HCT116 (cell line): Measurements from ENCODE around the gene SMIM33. TPM values are rescaled to one million over a fixed set of nuclear protein-coding genes. Genes with fewer than 3 reads are reported as not detected.

Experiments used
- ATAC-seq: fragments of 200-7000 bp; cut with Tn5 transposase; 2 replicates; pipeline ENCODE4 v1.9.1; 2020; ENCODE audit warnings: mild to moderate bottlenecking, moderate library complexity
- BruUV-seq: library from RNA; stranded (reverse); fragments of 400-500 nt; replicated peaks from 2 replicates; lab custom pipeline; 2021; lab: Mats Ljungman, UMichigan
- CTCF ChIA-PET: fragments of 300-600 bp; sonication (Branson Sonifier 250); formaldehyde crosslinking; loops from one replicate; lab custom pipeline; 2021; ENCODE audit warnings: antibody characterized with exemption; lab: Charles Lee
- POLR2A ChIA-PET: fragments of 300-600, 350-600 bp; sonication (Branson Sonifier 250); formaldehyde crosslinking; loops from one replicate; lab custom pipeline; 2021; ENCODE audit warnings: antibody characterized with exemption; lab: Charles Lee
- RAD21 ChIA-PET, 2 experiments: fragments of 300-600 bp; sonication (Branson Sonifier 250); formaldehyde crosslinking; loops; one replicate each; lab custom pipeline; 2023; ENCODE audit warnings: low total read pairs in 2 of 2; ENCODE audit not compliant: uncharacterized antibody in 2 of 2, unreplicated experiment in 2 of 2, low non-redundant PET in 1 of 2; lab: Charles Lee
- DNase-seq: peaks from one replicate; pipeline ENCODE4 v3.0.0-alpha.2; 2010; ENCODE audit warnings: low read depth, low spot score
- H2AFZ ChIP-seq: fragments of 200-600 bp; shearing (Covaris generic), sonication (generic); 2 replicates; pipeline ENCODE4 v1.6.1; 2017; ENCODE audit warnings: low read depth, mixed run types, mixed read lengths, antibody characterized with exemption, low read length; ENCODE audit not compliant: poor library complexity, severe bottlenecking
- H3K27ac ChIP-seq: 2 replicates; pipeline ENCODE4 v1.5.1; 2012; ENCODE audit warnings: low read depth, low read length
- H3K27me3 ChIP-seq: fragments of 200-600 bp; sonication (generic); 2 replicates; pipeline ENCODE4 v1.6.1; 2016; ENCODE audit warnings: mixed run types, low read length, mixed read lengths; ENCODE audit not compliant: insufficient read depth
- H3K36me3 ChIP-seq, 2 experiments: fragments of 200-500 bp in 1 of 2; fragments of 200-600 bp in 1 of 2; sonication (Bioruptor generic) in 1 of 2; sonication (generic) in 1 of 2; 2 replicates each; pipeline versions ENCODE4 v1.5.1 to v1.6.1; 2014 to 2016; ENCODE audit warnings: low read length in 2 of 2, inconsistent platforms in 1 of 2, mixed read lengths in 1 of 2, mixed run types in 1 of 2; ENCODE audit not compliant: insufficient read depth in 2 of 2, control insufficient read depth in 1 of 2
- H3K4me1 ChIP-seq, 2 experiments: fragments of 200-600 bp in 1 of 2; sonication (generic) in 1 of 2; 2 replicates each; pipeline versions ENCODE4 v1.5.1 to v1.6.1; 2012 to 2017; ENCODE audit warnings: low read length in 2 of 2, inconsistent platforms in 1 of 2, mild to moderate bottlenecking in 1 of 2, mixed read lengths in 1 of 2, mixed run types in 1 of 2, moderate library complexity in 1 of 2; ENCODE audit not compliant: insufficient read depth in 2 of 2, control insufficient read depth in 1 of 2
- H3K4me2 ChIP-seq: fragments of 200-600 bp; sonication (generic); 2 replicates; pipeline ENCODE4 v1.6.1; 2017; ENCODE audit warnings: mixed run types, low read length, mixed read lengths
- H3K4me3 ChIP-seq, 2 experiments: fragments of 200-600 bp in 1 of 2; sonication (generic) in 1 of 2; replicated peaks in 1 of 2; 2 replicates each; pipeline ENCODE4 v1.5.1; 2011 to 2016; ENCODE audit warnings: low read length in 2 of 2, control low read depth in 1 of 2, low read depth in 1 of 2, mild to moderate bottlenecking in 1 of 2, mixed read lengths in 1 of 2, mixed run types in 1 of 2
- H3K79me2 ChIP-seq: fragments of 200-600 bp; sonication (generic); 2 replicates; pipeline ENCODE4 v1.6.1; 2017; ENCODE audit warnings: mild to moderate bottlenecking, mixed run types, low read length, moderate library complexity, mixed read lengths; ENCODE audit not compliant: insufficient read depth
- H3K9ac ChIP-seq: fragments of 200-600 bp; sonication (generic); 2 replicates; pipeline ENCODE4 v1.6.1; 2016; ENCODE audit warnings: low read length, mixed read lengths
- H3K9me2 ChIP-seq: fragments of 200-600 bp; sonication (generic), shearing (Covaris generic); 2 replicates; pipeline ENCODE4 v1.6.1; 2017; ENCODE audit warnings: mixed run types, mild to moderate bottlenecking, moderate library complexity; ENCODE audit not compliant: insufficient read depth
- H3K9me3 ChIP-seq, 2 experiments: fragments of 200-500 bp in 1 of 2; fragments of 200-600 bp in 1 of 2; sonication (Bioruptor generic) in 1 of 2; sonication (generic) in 1 of 2; 2 replicates each; pipeline ENCODE4 v1.6.1; 2014 to 2017; ENCODE audit warnings: low read length in 2 of 2, mixed read lengths in 2 of 2, inconsistent platforms in 1 of 2, low read depth in 1 of 2, mild to moderate bottlenecking in 1 of 2, mixed run types in 1 of 2, moderate library complexity in 1 of 2; ENCODE audit not compliant: control insufficient read depth in 1 of 2, insufficient read depth in 1 of 2
- H4K20me1 ChIP-seq: fragments of 200-600 bp; sonication (generic), shearing (Covaris generic); 2 replicates; pipeline ENCODE4 v1.6.1; 2017; ENCODE audit warnings: mixed run types, mild to moderate bottlenecking, moderate library complexity; ENCODE audit not compliant: insufficient read depth
- CBX3 ChIP-seq: IDR thresholded peaks from 2 replicates; pipeline ENCODE4 v1.6.1; 2012; ENCODE audit warnings: low read depth
- CEBPB ChIP-seq: IDR thresholded peaks from 2 replicates; pipeline ENCODE4 v1.6.1; 2012; ENCODE audit warnings: low read depth
- EGR1 ChIP-seq: IDR thresholded peaks from 2 replicates; pipeline ENCODE4 v1.6.1; 2012; ENCODE audit warnings: low read depth
- ELF1 ChIP-seq: IDR thresholded peaks from 2 replicates; pipeline ENCODE4 v1.6.1; 2012; ENCODE audit warnings: low read depth, borderline replicate concordance
- EZH2 ChIP-seq: fragments of 200-600 bp; sonication (generic); IDR thresholded peaks from 2 replicates; pipeline ENCODE4 v1.6.1; 2017; ENCODE audit warnings: antibody characterized with exemption, mixed run types
- EZH2phosphoT487 ChIP-seq: fragments of 200-600 bp; IDR thresholded peaks from 2 replicates; pipeline ENCODE4 v1.6.1; 2018; ENCODE audit warnings: antibody characterized with exemption, borderline replicate concordance
- JUND ChIP-seq: IDR thresholded peaks from 2 replicates; pipeline ENCODE4 v1.6.1; 2012
- POLR2A ChIP-seq: IDR thresholded peaks from 2 replicates; pipeline ENCODE4 v1.7.0; 2011; ENCODE audit warnings: borderline replicate concordance; ENCODE audit not compliant: insufficient read depth, insufficient read length; ENCODE audit errors: extremely low read depth
- POLR2AphosphoS5 ChIP-seq: IDR thresholded peaks from 2 replicates; pipeline ENCODE4 v1.6.1; 2011; ENCODE audit warnings: mild to moderate bottlenecking, low read depth, low read length, moderate library complexity
- SIN3A ChIP-seq: IDR thresholded peaks from 2 replicates; pipeline ENCODE4 v1.6.1; 2012; ENCODE audit warnings: low read depth
- SRF ChIP-seq: IDR thresholded peaks from 2 replicates; pipeline ENCODE4 v1.6.1; 2012; ENCODE audit warnings: low read depth
- YY1 ChIP-seq: IDR thresholded peaks from 2 replicates; pipeline ENCODE4 v1.6.1; 2011; ENCODE audit warnings: low read length, low read depth, moderate library complexity, mild to moderate bottlenecking; ENCODE audit not compliant: insufficient replicate concordance; ENCODE audit errors: extremely low read depth
- ZFX ChIP-seq: fragments of 450-650 bp; IDR thresholded peaks from 2 replicates; pipeline ENCODE4 v1.6.1; 2017
- ZNF274 ChIP-seq: fragments of 200-500 bp; sonication (Bioruptor generic); IDR thresholded peaks from 2 replicates; pipeline ENCODE4 v1.6.1; 2014; ENCODE audit warnings: mild to moderate bottlenecking, low read depth, low read length, inconsistent platforms
- intact Hi-C: fragments of 100-400 bp; cut with micrococcal nuclease; formaldehyde crosslinking; loops from 2 replicates; pipeline ENCODE4 v1.10.0; 2022
- total RNA-seq: library from RNA; stranded (reverse); gene quantifications from one replicate; pipeline ENCODE4 v1.2.1, GENCODE V29; 2021; ENCODE audit not compliant: unreplicated experiment
- TF ChIP-seq, protein P1 (sequence below): IDR thresholded peaks from 2 replicates; pipeline ENCODE4 v1.6.1; 2012
- TF ChIP-seq, protein P2 (sequence below): IDR thresholded peaks from 2 replicates; pipeline ENCODE4 v1.6.1; 2011; ENCODE audit warnings: mild to moderate bottlenecking, low read length, moderate library complexity; ENCODE audit not compliant: insufficient replicate concordance; ENCODE audit errors: extremely low read depth
- TF ChIP-seq, protein P3 (sequence below): IDR thresholded peaks from 2 replicates; pipeline ENCODE4 v1.6.1; 2012

SMIM33 gene
- total RNA-seq, 1 experiment from 2014 or later: not detected

DNA sequence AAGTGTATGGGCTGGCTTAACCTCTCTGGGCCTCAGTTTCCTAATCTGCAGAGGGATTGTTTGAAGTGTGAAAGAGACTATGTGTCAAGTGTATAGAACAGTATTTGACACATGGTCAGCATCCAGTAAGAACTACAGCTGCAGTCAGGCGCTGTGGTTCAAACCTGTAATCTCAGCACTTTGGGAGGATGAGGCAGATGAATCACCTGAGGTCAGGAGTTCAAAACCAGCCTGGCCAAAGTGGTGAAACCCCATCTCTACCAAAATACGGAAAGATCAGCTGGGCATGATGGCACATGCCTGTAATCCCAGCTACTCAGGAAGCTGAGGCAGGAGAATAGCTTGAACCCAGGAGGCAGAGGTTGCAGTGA lies 43.7 kb downstream of the SMIM33 start:
- intact Hi-C loops: no loop called here
- DNase-seq (no peak), ATAC-seq (no peak)
- RAD21 ChIA-PET: no interaction called here
- BruUV-seq: no TSS peak
- Histone ChIP-seq H3K4me3 (no peak overlapping the region), H3K79me2 (no peaks in the 10 kb centered on the region), H3K36me3 (no peaks in the 10 kb centered on the region), H2AFZ (no peak overlapping the region), H3K9ac (no peak overlapping the region), H3K27ac (no peak overlapping the region), H3K4me1 (peaks cover 5 to 13% of the 10 kb centered on the region in 2 experiments; a peak in 3 of 4 replicates), H3K27me3 (no peaks in the 10 kb centered on the region), H4K20me1 (no peaks in the 10 kb centered on the region), H3K4me2 (no peak overlapping the region), H3K9me3 (no peaks in the 10 kb centered on the region), H3K9me2 (no peaks in the 10 kb centered on the region)
- POLR2A ChIA-PET: no interaction called here
- TF ChIP-seq CBX3 (no peak), ZNF274 (no peak), POLR2AphosphoS5 (no peak), POLR2A (no peak), SRF (no peak), SIN3A (no peak)
- CTCF ChIA-PET: interaction anchor here (1.1 to 4.5 kb wide), 4 partner anchors 18 to 91 kb away, joined by 3 to 86 read pairs (median 10); partner anchors contain the start of gene STING1

DNA sequence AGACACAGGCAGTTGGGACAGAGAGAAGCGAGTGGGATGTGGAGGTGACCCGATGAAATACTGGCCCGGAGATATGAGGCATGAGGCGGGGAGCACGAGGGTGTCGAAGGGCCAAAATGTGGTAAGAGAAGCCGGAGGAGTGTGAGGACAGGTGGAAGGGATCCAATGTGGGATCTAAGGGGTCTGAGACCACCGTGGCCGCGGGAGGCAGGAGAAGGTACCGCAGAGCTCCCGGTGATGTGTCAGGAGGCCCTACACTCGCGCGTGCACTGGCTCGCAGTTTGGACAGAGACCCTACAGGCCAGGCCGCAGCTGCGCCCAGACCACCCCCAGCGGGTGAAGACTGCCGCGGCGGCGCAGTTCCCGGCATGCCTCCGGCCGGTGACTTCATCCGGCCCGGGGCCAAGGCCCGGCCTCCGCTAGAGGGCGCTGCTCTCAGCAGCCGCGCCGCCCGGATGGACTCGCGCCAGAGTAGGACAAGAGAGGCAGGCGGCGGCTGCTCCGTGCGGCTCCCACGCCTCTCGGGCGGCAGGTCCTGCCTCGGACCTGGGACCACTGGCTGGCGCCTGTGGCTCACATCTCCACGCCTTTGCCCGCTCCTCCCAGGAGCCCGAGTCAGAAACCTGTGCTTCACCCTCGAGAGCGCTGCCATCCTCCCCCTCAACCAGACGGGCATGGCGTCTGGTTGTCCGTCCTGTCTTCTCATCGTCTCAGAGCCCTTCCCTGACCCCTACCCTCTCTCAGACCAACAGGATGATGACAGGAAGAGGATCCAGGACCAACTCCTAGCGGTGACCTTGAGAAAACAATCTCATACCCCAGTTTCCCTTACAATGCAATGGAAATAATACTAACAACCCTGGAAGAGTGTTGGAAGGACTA lies 47.1 kb downstream of the SMIM33 start:
- Histone ChIP-seq H3K27ac (peak overlapping the region; percentile 54), H3K4me1 (peaks cover 5 to 13% of the 10 kb centered on the region in 2 experiments; a peak in 3 of 4 replicates)
- TSS peak; percentile 96 for BruUV-seq
- TF ChIP-seq, protein P1, sequence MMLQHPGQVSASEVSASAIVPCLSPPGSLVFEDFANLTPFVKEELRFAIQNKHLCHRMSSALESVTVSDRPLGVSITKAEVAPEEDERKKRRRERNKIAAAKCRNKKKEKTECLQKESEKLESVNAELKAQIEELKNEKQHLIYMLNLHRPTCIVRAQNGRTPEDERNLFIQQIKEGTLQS: no peak
- TF ChIP-seq JUND (no peak; the same call in 1 of the 2 replicates), ZNF274 (no peak), CEBPB (no peak), YY1 (peak; percentile 85), EZH2 (no peak), POLR2AphosphoS5 (peak; percentile 96), SRF (no peak), SIN3A (peak; percentile 36; the same call in 1 of the 2 replicates), EZH2phosphoT487 (no peak), ELF1 (no peak), EGR1 (no peak), ZFX (peak; percentile 74; the same call in 1 of the 2 replicates)
- TF ChIP-seq, protein P2, sequence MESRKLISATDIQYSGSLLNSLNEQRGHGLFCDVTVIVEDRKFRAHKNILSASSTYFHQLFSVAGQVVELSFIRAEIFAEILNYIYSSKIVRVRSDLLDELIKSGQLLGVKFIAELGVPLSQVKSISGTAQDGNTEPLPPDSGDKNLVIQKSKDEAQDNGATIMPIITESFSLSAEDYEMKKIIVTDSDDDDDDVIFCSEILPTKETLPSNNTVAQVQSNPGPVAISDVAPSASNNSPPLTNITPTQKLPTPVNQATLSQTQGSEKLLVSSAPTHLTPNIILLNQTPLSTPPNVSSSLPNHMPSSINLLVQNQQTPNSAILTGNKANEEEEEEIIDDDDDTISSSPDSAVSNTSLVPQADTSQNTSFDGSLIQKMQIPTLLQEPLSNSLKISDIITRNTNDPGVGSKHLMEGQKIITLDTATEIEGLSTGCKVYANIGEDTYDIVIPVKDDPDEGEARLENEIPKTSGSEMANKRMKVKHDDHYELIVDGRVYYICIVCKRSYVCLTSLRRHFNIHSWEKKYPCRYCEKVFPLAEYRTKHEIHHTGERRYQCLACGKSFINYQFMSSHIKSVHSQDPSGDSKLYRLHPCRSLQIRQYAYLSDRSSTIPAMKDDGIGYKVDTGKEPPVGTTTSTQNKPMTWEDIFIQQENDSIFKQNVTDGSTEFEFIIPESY: peak; percentile 66
- TF ChIP-seq, protein P3, sequence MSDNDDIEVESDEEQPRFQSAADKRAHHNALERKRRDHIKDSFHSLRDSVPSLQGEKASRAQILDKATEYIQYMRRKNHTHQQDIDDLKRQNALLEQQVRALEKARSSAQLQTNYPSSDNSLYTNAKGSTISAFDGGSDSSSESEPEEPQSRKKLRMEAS: peak; percentile 79

More for the DNA sequence above, 47.1 kb downstream of the SMIM33 start:
- no peaks in the 10 kb centered on the region for H3K36me3 ChIP-seq
- ATAC-seq: peak; percentile 84
- ChIA-PET POLR2A (interaction anchor here (1.0 kb wide), 1 partner anchor 34 kb away, joined by 3 read pairs; no protein-coding TSS in a partner anchor), CTCF (interaction anchor here (0.6 to 3.2 kb wide), 3 partner anchors 15 to 96 kb away, joined by 3 to 9 read pairs (median 3); partner anchors contain the start of gene DNAJC18), RAD21 (no interaction called here)
- no peaks in the 10 kb centered on the region for H3K9me2 ChIP-seq
- H3K27me3 ChIP-seq: no peaks in the 10 kb centered on the region
- H3K9me3 ChIP-seq: no peaks in the 10 kb centered on the region
- peak overlapping the region; percentile 82 for H3K4me2 ChIP-seq
- peak; percentile 51 for DNase-seq
- peak overlapping the region; percentile 66 for H3K9ac ChIP-seq
- H3K79me2 ChIP-seq: no peaks in the 10 kb centered on the region
- intact Hi-C loops: no loop called here
- no peaks in the 10 kb centered on the region for H4K20me1 ChIP-seq
- peak overlapping the region; percentile 8 for H2AFZ ChIP-seq
- H3K4me3 ChIP-seq: peak overlapping the region; percentile 53 to 55
